ENCODE measurements around the gene FLRT1. TPM values are rescaled to one million over a fixed set of nuclear protein-coding genes. Genes with fewer than 3 reads are reported as not detected.

The FLRT1 gene
- total RNA-seq, 2 donors from 2014 or later, result not detected

DNA sequence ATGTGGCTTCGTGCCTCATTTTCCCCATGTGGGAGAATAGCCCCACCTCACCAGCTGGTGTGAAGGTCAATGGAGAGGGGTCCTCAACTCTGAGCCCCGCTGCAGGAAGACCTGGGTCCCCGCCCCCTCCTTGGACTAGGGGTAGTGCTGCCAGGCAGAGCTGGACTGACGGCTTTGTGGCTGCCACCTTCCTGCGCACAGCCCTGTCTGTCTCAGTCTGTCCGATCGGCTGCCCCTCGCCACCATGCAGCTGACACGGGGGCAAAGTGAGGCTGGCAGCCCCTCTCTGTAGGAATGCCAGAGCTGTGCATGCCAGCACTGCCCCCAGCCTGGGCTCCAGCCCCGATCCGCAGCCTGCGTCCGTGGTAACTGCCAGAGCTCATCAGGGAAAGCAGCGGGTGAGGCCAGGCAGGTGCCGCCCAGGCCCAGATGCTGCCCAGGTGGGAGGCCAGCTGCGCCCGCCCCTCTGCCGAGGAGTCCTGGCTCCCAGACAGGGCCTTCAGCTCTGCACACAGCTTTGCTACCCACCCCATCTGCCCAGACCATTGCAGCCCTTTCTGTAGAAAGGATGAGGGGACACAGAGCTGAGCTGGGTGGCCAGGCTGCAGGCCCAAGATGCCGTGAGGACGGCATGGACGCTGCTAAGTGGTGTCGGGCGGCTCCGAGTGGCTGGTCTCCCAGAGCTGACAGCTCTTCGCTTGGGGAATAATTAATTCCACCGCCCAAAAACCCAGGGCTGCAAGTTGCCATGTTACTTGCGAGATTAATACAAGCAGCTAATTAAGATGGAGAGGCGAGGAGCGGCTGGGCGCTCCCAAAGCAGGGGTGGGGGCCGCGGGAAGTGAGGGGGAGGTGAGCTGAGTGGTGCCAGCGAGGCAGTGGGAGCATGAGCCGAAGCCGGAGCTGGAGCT lies 19.5 kb upstream of the FLRT1 start:
- no peak for ATAC-seq
- DNase-seq (ENCODE audit: low spot score in 2 of 2), result no peak
- no peak overlapping the region for H3K27ac Mint-ChIP-seq
- H3K36me3 Mint-ChIP-seq, result peaks cover 0 to 3% of the 10 kb centered on the region in 2 donors
- peaks cover 0 to 1% of the 10 kb centered on the region in 2 donors for H3K9me3 Mint-ChIP-seq

DNA sequence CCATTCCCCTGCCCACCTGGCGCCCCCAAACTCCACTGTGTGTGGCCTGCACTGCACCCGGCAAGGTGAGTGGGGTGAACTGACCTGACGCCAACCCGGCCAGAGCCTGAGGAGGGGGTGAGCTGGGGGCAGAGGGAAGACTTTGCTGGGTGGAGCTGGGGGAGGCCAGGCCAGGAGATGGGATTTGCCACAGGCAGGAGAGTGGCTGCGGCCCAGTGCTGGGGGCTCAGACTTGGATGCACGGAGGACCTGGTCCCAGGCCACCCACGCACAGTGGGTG lies 17.8 kb upstream of the FLRT1 start:
- DNase-seq (ENCODE audit: low spot score in 2 of 2) (no peak), ATAC-seq (no peak)
- no peaks in the 10 kb centered on the region for H3K9me3 Mint-ChIP-seq
- H3K36me3 Mint-ChIP-seq, result no peaks in the 10 kb centered on the region
- H3K27ac Mint-ChIP-seq, result no peak overlapping the region

- Mint-ChIP-seq H3K27ac (no peak overlapping the region), H3K9me3 (no peaks in the 10 kb centered on the region), H3K36me3 (no peaks in the 10 kb centered on the region)
- ATAC-seq, result no peak
- no peak for DNase-seq (ENCODE audit: low spot score in 2 of 2)
Observed at GRCh38 chr11:64018310-64018709, 17.4 kb upstream of the FLRT1 start.

DNA sequence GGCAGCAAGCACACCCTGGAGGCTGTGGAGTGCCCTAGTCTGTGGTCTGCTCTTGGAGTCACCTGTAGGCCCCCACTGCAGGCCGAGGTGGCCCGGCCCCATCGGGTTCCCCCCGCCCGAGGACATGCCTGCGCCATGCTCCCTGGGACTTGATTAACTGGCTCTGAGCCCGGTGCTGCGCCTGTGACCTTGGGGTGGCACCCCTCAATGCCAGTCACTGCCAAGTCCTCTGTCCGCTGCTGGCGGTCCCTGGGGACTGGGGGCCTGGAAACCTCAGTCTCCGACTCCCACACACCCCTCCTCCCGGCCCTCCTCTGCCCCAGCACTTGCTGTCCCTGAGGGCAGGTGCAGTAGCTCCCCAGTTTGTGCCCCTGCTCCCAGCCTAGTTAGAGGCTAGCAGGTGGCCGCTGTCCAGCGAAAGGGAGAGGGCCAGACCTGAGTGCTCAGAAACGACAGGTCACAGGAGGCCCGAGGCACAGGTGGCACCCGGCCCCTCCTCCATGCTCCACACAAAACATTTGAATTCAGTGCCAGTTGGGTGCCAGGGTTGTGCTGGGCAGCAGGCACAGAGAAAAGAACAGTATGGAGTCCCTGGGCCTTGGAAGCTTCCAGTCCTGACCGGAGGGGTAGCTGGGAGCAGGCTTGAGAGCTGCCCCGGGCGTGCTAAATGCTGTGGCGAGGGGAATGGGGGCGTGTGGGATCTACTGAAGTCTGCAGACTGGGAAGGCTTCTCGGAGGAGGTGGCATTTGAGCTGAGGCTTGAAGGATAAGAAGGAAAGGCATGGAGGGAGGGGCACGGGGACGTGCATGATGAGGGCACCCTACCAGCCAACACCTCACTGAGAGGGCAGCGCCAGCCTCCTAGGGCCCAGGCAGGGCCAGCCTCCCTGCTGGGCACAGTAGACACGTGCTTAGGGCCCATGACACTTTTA lies 16.4 kb upstream of the FLRT1 start:
- Mint-ChIP-seq H3K36me3 (no peaks in the 10 kb centered on the region), H3K9me3 (no peaks in the 10 kb centered on the region), H3K27ac (no peak overlapping the region)
- ATAC-seq (no peak), DNase-seq (ENCODE audit: low spot score in 2 of 2) (no peak)

- H3K27ac Mint-ChIP-seq, result no peak overlapping the region
- ATAC-seq, result no peak
- DNase-seq (ENCODE audit: low spot score in 2 of 2), result no peak
- no peaks in the 10 kb centered on the region for H3K36me3 Mint-ChIP-seq
- H3K9me3 Mint-ChIP-seq, result no peaks in the 10 kb centered on the region
Observed at GRCh38 chr11:64020976-64021756, 14.6 kb upstream of the FLRT1 start.

GRCh38 chr11:64021757-64022093 lies 14.0 kb upstream of the FLRT1 start:
- no peaks in the 10 kb centered on the region for H3K9me3 Mint-ChIP-seq
- no peaks in the 10 kb centered on the region for H3K36me3 Mint-ChIP-seq
- ATAC-seq (no peak), DNase-seq (ENCODE audit: low spot score in 2 of 2) (no peak)
- no peak overlapping the region for H3K27ac Mint-ChIP-seq

- ATAC-seq (no peak), DNase-seq (ENCODE audit: low spot score in 2 of 2) (no peak)
- H3K9me3 Mint-ChIP-seq, result no peaks in the 10 kb centered on the region
- no peaks in the 10 kb centered on the region for H3K36me3 Mint-ChIP-seq
- H3K27ac Mint-ChIP-seq, result no peak overlapping the region
Observed at GRCh38 chr11:64022125-64022784, 13.5 kb upstream of the FLRT1 start.

DNA sequence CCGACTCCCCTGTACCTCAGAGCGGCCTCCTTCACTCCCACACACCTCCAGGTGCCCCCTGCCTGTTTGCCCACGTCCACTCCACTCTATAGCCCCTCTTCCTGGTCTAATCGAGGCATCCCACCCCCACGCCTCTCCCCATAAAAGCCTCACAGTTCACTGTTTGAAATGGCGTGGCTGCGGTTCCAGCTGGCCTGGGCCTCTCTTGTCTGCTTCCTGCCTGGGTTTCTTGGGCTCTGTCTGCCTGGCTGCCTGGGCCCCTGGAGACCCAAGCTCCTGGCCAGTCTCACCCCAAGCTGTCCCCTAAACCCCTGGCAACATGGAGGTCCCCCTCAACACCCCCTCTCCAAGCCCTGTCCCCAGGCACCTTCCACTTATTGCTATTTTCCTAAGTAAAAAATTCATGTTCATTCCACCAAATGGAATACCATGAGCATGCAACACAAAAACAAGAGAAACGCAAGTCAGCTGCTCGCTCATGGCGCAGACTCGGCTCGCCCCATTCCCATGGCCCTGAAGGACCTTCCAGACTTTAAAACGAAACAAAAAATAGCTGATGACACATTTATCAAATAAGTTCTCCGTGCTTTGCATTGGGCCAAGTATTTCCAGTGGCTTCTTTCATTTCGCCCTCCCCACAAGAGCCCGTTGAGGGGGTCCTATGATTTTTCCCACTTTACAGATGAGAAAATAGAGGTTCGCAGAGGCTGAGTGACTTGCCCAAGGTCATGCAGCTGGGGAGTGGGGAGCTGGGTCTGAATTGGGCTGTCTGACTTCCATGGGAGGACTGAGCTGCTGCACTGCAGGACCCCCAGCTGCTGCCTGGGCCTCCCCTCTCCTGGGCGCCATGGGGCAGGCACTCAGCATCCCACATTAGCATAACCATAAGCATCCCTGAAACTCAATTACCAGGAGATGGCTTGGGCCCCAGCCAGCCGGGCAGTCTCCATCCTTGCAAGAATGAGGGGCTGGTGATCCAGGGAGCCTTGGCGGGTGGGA lies 11.7 kb upstream of the FLRT1 start:
- ATAC-seq (no peak), DNase-seq (ENCODE audit: low spot score in 2 of 2) (no peak)
- no peaks in the 10 kb centered on the region for H3K36me3 Mint-ChIP-seq
- H3K9me3 Mint-ChIP-seq, result no peaks in the 10 kb centered on the region
- H3K27ac Mint-ChIP-seq, result peak overlapping the region in 1 of 2 donors; percentile 19

- Mint-ChIP-seq H3K36me3 (no peaks in the 10 kb centered on the region), H3K9me3 (no peaks in the 10 kb centered on the region), H3K27ac (no peak overlapping the region)
- DNase-seq (ENCODE audit: low spot score in 2 of 2) (no peak), ATAC-seq (no peak)
Observed at GRCh38 chr11:64025205-64025604, 10.5 kb upstream of the FLRT1 start.

DNA sequence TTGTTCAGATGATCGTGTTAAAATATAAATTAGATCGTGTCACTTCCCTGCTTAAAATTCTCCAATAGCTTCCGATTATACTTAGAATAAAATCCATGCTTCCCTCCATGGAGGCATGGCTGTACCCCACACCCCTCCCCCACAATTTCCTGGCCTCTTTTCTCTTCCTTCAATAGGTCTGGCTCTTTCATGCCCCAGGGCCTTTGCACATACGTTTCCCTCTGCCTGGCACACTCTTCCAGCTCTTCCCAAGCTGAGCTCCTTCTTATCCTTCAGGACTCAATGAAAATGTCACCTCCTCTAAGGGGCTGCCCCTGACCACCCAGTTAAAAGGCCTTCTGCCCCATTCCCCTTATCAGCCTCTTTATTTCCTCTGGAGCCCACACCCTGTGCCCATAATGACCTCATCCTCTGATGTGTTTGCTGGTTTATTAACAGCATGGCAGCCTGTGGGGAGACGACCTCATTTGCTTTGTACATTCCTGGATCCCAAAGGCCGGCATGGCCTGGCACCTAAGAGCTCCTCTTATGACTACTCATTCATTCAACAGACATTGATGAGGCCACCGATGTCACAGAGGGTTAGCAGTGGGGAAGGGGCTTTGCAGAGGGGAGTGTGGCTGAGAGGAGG lies 9.0 kb upstream of the FLRT1 start:
- H3K27ac Mint-ChIP-seq, result no peak overlapping the region
- ATAC-seq (no peak), DNase-seq (ENCODE audit: low spot score in 2 of 2) (no peak)
- H3K36me3 Mint-ChIP-seq, result no peaks in the 10 kb centered on the region
- H3K9me3 Mint-ChIP-seq, result no peaks in the 10 kb centered on the region

DNA sequence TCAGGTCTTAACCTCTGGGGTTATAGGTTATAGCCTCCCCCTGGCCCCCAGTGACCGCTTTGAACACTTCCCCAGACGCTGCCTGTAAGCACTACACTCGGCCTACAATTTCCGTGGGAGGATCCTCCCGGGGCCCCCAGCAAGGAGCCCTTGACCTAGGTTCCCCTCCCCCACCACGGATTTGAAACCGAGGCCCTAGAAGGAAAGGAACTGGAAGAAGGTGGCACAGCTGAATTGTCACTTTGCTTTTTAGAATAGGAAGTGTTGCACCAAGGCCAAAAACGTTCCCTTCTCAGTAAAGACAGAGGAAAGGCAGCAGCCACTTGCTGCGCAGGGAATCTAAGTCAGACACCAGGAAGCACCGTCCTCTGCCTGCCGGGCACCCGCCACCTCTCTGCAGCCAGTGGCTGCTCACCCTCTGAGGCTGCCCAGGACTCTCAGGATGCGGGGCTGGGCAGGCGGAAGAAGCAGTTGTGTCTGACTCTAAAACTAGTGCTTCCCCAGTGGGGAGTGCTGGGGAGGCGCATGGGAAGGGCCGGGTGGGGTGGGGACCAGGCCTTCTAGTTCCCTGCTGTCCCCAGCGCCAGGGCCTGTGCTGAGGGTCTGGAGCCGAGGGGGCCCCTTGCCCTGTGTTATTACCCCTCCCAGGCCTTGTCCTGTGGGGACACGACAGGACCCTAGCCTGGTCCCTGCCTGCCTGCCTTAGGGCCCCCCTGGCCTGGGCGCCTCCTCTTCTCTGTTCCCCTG lies 7.9 kb upstream of the FLRT1 start:
- H3K27ac Mint-ChIP-seq, result no peak overlapping the region
- H3K36me3 Mint-ChIP-seq, result no peaks in the 10 kb centered on the region
- ATAC-seq (no peak), DNase-seq (ENCODE audit: low spot score in 2 of 2) (no peak)
- no peaks in the 10 kb centered on the region for H3K9me3 Mint-ChIP-seq

DNA sequence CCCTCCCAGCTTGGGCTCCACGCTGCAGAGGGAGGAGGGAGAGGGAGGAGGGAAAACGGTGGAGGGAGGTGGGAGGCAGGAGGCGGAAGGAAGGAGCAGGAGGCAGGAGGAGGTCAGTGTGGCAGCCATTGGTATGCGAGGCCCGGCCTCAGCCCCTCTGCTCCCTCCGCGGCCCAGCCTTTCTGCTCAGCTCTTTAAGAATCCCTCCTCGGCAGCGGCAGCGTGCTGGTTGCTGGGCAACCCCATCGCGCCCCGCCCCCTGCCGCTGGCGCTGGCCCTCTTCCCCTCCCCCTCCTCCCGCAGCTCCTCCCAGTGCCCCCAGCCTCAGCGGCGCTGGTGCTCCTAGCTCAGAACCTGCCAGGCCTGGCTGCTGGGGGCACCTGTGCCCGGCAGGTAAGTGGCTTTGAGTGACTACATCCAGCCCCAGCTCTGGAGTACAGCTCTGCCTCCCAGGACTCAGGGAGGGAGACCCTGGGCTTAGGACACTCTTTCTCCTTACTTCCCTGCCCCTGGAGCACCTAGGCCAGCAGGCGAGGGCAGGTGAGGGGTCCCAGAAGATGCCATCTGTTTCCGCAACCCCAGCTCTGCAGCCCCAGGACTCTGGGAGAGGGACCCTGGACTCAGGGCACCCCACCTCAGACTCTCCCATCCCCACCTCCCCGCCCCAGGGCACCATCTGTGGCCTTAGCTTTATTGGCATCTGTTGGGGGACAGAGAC lies 7.2 kb upstream of the FLRT1 start:
- Mint-ChIP-seq H3K9me3 (no peaks in the 10 kb centered on the region), H3K36me3 (no peaks in the 10 kb centered on the region), H3K27ac (no peak overlapping the region)
- DNase-seq (ENCODE audit: low spot score in 2 of 2) (no peak), ATAC-seq (no peak)

DNA sequence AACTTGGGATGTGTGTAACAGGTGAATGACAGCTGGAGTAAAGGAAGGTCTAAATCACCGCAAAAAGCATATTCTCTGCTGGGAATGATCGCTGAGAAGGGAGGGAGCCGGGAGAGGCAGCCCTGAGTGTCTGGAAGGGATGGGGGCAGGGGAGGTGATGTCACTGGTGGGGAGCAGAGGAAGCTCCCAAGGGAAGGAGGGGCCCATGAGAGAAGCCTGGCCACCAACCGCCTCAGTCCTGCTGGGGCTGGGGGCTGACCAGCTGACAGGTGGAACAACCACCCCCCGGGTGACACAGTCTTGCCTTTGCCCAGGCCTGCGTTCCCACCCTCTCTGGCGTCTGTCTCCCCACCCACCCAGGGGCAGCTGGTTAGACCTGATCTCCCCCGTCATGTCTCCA lies 6.0 kb upstream of the FLRT1 start:
- no peak overlapping the region for H3K27ac Mint-ChIP-seq
- DNase-seq (ENCODE audit: low spot score in 2 of 2) (no peak), ATAC-seq (no peak)
- no peaks in the 10 kb centered on the region for H3K36me3 Mint-ChIP-seq
- H3K9me3 Mint-ChIP-seq, result no peaks in the 10 kb centered on the region

DNA sequence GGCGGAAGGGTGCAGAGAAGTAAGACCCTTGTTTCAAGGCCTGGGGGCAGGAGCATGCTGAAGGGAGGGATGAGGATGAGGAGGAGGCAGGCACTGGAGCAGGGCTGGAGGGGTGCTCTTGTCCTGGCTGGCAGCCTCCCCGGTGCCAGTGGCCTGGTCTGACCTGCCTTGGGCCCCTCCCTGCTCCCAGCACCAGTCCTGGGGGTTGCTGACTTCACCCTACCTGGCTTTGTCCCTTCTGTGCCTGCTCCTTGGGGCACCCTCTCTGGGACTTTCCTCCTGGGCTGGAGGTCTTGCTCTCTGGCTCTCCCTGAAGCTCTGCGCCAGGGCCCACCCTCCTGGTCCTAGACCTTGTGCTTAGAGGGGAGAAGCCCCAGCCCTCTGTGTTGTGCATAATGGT lies 4.7 kb upstream of the FLRT1 start:
- DNase-seq (ENCODE audit: low spot score in 2 of 2) (no peak), ATAC-seq (no peak)
- Mint-ChIP-seq H3K9me3 (no peaks in the 10 kb centered on the region), H3K36me3 (peaks cover 4% of the 10 kb centered on the region in 2 donors), H3K27ac (no peak overlapping the region)
